CD4-positive, alpha-beta T cell treated with Interleukin-1 beta for 1 hour (primary cell): ENCODE measurements around the gene KIAA0232.
A peak's percentile ranks its signal among the peaks of the same experiment; 100 is the strongest.
"Not testable (repeated sequence)": the region's sequence is repeated elsewhere in the genome, so short reads cannot be mapped to it uniquely, and the experiment has no call there.

Experiments used
- DNase-seq, 2 donors: peaks; one replicate each; pipeline ENCODE4 v3.0.0-alpha.2; 2020 to 2022

Gene KIAA0232

DNA sequence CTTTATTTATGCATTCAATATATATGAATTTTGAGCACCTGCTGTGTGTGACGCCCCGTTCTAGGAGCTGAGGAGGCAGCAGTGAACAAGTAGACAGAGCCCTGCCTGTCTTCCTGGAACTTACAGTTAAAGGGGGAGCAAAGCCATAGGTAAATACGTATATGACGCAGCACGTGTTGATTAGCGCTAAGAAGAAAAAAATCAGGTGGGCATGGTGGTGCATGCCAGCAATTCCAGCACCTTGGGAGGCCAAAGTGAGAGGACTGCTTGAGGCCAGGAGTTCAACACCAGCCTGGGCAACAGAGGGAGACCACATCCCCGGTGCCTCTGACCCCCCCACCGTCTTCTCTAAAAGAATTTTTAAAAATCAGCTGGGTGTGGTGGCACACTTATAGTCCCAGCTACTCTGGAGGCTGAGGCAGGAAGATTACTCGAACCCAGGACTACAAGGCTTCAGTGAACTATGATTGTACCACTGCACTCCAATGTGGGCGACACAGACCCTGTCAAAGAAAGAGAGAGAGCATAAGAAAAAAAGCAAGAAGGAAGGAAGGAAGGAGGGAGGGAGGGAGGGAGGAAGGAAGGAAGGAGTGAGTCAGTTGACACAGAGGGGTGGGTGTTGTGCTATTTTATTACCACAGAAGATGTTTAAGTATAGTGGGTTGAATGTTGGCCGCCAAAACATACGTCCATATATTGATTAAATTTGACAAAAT, 5.4 kb upstream of the KIAA0232 start:
- DNase-seq = no peak

DNA sequence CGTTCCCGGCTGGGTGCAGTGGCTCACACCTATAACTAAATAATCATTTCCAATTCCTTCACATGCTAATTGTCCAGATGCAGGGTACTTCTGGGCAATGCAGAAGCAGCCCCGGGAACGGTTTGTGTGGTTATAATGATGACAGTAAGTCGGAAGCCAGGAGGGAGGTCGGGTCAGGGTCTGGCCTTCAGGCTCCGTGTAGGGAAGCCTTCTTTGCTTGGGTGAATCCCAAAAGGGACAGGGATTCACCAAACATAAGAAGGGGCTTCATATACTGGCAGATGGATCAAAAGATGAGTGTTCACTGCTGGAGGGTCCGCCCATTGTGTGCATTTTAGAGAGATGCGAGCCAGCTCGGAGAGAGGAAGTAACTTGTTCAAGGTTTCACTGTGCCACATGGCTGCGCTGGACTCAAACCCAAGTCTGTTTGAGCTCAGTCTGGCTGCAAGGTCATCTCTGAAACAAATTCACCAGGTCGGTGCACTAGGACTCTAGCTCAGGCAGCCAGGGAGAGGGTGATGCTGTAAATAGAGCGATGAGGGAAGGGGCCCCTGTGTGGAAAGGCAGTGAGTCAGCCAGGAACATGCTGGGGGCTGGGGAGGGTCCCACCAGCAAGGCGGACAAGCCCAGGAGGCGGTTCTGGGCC, 4.8 kb upstream of the KIAA0232 start:
- peak in 1 of 2 donors; percentile 33 for DNase-seq

DNA sequence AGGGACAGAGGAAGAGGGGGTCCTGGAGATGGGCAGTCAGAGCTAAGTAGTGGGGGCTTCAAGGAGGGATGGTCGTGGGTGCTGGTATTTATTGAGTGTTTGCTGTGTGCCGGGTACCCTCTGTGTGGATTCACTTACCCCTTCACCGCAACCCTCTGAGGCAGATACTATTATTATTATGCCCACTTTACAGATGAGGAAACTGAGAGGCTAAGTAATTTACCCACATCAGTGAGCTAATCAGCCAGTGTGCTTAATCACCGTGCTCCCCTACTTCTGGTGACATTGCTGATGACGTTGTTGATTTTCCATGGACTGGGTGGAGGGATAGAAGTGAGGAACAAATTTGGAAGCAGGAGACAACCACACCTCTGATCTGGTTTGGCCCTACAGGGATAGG, 4.1 kb upstream of the KIAA0232 start:
- no peak for DNase-seq

DNA sequence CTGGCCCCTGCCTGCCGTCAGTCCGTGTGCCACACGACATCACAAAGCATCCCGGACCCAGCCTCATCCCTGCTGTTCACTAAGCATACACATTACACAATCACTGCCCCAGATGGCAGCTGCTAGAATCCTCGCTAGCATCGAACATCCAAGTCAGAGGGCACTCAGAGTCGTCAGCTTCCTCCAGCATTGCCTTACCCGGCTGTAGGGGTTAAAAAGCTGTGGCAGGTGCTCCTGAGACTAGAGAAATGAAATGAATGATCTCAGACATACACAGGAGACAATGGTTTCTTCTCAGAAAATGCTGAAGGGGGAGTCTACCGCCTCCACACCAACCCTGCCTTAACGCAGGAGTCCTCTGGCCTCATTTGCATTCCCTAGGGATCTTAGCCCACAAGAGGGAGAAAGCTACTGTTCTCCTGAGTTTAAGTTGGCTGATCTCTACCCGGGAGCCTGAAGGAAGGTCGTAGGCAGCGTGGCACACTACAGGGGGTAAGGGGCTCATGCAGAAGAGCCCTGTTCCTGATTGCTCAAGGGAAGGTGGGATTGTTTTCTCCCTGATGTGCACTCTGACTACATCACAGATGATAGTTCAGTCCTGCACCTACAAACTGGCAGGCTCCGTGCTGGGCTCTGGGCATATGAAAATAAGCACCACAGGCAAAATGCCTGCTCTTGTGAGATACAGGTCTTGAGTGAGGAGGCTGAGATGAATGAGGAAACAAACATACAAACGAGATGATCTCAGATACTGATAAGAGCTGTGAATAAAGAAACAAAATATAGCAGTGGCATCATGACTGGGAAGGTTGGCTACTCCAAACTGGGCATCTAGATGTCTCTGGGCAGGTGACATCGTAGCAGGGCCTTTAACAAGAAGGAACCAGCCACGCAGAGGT, 2.6 kb upstream of the KIAA0232 start:
- no peak for DNase-seq

DNA sequence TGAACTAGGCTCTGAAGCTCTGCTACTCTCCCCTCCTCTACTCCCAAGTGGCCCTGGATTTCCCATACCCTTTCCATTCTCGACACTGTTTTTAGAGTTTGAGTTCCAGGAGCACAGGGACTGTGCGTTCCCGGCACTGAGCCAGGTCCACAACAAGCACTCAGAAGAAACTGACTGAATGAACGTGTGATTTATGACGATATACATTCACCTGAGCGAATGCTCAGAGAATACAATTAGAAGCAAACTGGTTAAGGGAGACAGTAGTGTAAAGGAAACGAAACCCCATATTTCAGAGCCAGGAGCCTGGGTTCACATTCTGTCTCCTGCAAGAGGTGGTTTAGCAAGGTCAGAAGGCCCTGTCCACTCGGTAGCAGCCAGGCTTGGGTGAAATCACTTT, 1.4 kb upstream of the KIAA0232 start:
- DNase-seq = no peak

DNA sequence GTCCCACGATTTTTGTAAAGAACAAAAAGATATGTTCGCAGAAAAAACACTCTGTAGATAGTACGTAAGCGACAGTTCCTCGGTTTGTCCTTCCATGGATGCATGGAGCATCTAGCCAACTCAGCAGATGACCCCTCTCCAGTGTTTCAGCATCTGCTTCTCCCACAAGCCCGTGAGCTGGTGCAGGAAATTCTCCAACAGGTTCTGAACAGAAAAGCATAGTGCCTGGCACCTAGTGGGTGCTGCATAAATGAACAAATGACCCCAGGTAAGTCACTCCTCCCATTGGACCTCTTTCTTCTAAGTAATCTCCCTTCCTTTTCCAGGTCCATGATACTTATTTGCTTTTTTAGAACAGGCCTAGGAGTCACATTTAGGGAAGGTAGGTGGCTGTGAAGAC, 966 bp upstream of the KIAA0232 start:
- no peak for DNase-seq

DNA sequence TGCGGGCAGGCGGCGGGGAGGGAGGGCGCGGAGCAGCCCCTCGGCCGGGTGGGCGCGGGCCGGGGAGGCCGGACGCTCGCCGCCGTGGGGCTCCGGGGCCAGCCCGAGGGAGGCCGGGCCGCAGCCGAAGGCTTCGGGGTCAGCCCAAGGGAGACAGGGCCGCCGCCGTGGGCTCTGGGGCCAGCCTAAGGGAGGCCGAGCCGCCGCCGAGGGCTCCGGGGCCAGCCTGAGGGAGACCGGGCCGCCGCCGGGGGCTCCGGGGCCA, 251 bp downstream of the KIAA0232 start:
- DNase-seq = no peak

DNA sequence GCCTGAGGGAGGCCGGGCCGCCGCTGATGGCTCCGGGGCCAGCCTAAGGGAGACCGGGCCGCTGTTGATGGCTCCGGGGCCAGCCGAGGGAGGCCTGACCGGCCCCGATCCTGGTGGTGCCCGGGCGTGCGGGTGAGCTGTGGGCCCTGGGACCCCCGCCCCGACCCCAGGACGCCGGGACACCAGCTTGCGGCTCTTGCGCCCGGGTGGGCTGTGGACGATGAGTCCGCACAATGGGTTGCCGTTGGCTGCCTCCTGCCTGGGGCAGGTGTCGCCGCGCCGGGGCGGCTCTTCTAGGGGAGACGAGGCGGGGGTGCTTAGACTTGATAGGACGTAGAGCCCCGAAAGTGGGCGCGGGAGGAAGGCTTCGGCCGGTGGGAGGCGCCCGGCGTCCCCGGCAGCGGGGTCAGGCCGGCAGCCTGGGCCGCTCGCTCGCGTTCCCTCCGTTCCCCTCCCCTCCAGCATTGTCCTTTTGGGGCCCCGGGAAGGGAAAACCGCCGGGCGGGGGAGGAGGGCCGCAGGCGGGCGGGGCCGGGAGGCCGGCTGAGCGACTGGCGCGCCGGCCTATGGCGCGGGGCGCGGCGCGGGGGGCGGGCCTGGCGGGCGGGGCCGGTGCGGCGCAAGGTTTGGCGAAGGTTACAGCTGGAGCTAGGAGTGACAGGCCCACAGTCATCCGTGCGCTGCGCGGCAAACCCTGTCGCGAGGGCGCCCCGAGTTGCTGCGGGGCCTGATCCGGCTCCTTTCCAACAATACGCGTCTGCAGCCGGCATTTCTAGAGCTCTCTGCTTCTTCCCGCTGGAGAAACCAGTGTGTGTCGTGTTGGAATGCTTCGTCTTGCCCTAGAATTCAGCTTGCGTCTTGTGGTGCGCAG, 819 bp downstream of the KIAA0232 start:
- DNase-seq = peak; percentile 89 to 91

DNA sequence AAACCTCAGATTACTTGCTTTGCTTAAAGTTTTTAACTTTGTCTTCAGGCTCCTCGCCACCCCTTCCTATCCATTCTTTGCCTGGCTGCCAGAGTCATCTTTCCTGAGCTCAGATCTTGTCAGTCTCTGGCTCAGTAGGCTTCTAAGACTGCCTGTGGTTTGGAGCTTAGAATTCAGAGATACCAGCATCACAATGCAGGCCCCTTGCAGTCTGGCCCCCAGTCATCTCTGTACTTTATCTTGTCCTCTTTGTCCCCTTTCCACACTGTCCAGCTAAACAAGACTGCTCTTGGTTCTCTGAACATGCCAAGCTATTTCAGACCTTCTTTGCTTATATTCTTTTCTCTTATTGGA, 3.0 kb downstream of the KIAA0232 start:
- DNase-seq = no peak

DNA sequence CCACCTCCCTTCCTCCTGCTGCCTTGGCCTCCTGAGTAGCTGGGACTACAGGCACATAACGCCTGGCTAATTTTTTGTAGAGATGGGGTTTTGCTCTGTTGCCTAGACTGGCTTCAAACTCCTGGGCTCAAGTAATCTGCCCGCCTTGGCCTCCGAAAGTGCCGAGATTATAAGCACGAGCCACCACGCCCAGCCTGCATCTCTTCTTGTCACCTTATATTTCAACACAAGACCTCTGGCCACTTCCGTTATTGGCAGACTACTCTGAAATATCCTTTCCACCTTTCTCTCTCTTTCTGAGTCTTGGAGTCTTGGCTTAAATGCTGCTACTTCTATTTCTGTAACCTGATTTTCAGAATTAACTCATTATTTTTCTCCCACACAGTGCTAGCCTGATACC, 5.6 kb downstream of the KIAA0232 start:
- no peak for DNase-seq

DNA sequence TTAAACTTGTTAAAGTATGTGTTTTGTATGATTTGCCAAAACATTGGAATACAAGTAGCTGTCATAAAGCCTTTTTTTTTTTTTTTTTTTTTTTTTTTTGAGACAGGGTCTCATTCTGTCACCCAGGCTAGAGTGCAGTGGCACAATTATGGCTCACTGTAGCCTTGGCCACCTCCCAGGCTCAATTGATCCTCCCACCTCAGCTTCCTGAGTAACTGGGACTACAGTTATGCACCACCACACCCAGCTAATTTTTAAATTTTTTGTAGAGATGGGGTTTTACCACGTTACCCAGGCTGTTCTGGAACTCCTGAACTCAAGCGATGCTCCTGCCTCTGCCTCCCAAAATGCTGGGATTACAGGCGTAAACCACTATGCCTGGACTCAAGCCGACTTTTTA, 8.7 kb downstream of the KIAA0232 start:
- DNase-seq = not testable (repeated sequence)

DNA sequence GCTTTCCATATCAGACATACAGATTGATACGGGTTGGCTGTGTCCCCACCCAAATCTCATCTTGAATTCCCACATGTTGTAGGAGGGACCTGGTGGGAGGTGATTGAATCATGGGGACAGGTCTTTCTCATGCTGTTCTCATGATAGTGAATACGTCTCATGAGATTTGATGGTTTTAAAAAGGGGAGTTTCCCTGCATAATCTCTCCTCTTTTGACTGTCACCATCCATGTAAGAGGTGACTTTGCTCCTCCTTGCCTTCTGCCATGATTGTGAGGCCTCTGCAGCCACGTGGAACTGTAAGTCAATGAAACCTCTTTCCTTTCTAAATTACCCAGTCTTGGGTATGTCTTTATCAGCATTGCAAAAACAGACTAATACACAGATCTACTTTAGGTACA, 9.3 kb downstream of the KIAA0232 start:
- DNase-seq = not testable (repeated sequence)

DNA sequence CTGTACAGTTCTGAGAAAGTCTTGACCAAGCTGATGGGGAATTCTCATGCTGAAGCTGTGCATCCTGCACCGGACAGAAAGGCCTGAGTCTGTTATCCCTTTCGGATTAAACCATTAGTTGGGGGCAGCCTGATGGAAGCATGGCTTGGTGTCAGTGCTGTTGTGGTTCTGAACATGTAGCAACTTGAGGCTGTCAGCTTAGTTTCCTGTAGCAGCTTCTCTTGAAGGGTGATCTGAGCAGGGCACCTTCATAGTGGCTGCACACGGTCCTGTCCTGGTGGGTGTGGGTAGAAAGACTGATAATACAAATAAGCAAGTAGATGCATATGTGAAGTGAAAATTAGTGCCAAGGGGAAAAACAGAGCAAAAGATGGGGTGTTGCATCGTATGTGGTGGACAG, 11.7 kb downstream of the KIAA0232 start:
- no peak for DNase-seq

DNA sequence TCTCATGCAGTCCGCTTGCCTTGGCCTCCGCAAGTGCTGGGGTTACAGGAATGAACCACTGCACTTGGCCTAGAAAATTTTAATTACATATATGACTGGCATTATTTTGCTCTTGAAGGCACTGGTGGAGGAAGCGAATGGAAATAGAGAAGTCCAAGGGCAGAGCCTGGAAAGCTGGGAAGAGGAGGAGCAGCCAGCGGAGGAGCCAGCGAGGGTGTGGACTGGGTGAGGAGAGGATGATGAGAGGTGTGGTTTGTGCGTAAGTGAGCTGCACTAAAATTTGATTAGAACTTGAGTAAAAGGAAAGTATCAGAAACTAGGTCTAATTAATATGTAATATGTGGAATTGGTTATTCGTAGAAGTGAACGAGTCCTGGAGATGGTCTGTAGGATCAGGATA, 13.3 kb downstream of the KIAA0232 start:
- DNase-seq = no peak

DNA sequence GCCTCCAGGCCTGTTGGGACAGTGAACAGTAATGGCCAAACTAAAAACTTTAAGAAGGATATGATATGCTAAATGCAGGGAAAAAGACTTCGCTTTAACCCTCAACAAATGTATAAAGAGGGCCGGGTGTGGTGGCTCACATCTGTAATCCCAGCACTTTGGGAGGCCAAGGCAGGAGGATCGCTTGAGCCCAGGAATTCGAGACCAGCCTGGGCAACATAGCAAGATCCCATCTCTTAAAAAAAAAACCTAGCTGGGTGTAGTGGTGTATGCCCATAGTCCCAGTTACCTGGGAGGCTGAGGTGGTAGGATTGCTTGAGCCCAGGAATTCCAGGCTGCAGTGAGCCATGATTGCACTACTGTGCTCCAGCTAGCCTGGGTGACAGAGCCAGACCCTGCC, 14.8 kb downstream of the KIAA0232 start:
- not testable (repeated sequence) for DNase-seq

DNA sequence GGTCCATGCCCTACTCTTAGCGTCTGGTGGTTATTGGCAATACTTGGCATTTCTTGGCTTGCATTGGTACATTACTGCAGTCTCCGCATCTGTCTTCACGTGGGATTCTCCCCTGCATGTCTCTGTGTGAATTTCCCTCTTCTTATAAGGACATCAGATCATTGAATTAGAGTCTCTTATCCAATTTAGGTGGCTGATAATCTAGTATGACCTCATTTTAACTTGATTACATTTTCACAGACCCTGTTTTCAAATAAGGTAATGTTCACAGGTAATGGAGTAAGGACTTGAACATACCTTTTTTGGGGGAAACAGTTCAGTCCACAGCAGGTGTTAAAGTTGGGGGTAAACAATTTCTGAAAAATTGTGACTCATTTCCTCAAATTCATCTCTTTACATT, 16.6 kb downstream of the KIAA0232 start:
- DNase-seq = no peak

DNA sequence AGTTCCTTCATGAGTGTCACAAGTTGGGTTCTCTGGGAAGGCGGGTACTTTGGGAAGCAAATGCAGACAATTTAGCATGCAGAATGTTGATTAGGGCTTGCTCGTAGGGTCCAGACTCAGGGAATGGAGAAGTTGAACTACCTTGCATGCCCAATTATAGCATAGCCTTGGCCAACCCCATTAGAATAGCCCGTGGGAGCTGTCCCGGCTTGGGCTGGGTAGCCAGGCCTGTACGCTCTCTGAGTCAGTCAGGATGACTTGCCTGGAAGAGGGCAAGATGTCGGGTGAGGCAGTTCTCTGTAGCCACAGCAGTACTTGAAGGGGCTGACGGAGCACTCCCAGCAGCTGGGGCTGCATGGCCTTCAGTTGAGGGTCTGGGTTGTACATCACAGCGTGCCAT, 19.5 kb downstream of the KIAA0232 start:
- no peak for DNase-seq

DNA sequence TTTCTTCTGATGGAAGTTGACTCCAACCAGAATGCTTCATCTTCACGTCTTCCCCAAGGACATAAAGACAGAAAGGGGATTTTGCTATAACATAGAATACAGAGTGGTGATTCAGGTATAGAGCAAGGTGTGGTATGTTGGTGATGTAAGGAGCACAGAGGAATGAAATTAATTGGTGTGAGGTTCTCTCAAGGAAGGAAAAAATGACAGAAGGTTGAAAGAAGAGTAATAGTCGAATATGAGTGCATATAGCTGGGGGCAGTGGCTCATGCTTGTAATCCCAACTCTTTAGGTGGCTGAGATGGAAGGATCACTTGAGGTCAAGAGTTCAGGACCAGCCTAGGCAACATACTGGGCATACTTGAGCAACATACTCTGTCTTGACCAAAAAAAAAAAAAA, 20.1 kb downstream of the KIAA0232 start:
- no peak for DNase-seq

DNA sequence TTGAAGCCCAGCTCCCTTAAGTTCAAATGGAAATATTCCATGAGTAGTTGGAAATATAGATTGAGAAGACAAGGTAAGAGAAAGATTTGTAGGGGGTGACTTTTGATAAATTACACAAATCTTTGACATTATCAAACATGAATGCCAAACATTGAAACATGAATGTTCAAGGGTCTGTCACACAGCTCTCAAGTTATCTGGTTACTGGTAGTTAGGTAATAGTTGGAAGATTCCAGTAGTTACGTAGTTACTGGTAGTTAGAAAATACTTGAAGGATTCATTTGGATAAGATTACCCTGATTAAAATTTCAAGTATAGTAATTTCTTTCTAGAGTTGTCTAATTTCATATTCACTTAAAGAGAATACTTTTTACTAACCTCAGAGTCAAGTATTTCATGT, 20.7 kb downstream of the KIAA0232 start:
- no peak for DNase-seq

DNA sequence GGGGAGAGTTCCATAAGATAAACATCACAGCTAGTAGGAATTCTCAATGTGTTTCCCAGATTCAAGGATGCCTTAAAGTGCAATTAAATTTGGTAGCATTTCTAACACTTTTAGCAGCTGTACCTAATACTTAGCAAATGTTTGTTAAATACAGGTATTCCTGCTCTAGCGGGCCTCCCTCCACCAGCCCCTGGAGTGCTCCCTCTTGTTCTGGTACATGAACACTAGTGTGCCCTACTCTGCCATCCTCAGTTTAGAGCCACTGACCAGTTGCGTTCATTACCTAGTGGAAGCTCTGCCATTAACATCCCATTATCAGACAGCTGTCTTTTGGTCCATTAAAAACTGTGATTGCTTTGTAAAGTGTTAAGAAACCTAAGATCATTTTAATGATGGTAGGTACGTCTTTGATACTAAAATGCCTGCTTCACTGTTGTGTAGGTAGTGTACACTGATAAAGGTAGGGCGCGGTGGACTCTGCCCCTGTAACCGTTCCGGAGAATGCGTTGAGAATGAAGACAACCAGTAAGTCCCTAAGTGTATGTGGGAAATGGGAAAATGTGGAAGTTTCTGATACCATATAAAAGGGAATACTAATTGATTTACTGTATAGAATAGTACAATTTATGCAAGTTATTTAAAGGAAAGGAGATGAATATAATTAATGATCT, 21.7 kb downstream of the KIAA0232 start:
- no peak for DNase-seq

DNA sequence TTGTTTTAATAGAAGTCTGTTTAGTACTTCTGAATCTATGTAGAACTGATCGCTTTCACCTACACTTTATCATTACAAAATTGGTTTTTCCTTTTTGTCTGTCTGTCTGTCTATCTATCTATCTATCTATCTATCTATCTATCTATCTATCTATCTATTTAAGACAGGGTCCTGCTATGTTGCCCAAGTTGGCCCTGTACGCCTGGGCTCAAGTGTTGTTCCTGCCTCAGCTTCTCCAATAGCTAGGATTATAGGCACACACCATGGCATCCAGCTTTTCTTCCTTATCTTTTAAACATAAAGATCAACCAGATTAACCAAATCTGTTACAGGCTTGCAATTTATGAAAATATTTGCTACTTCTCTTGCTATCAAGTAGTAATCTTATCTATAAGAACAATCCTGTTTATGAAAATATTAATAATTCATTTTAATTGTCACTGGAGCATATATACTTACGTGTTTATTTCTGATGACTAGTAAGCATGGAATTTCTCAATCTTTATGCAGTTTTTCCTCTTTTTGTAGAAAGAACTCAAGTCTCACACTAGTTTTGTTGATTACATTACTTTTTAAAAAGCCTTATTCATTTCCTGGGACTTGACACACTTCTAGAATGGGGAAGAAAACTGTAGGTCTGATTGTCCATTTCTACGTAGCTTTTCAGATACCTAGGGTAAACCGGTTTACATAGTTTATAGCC, 24.5 kb downstream of the KIAA0232 start:
- DNase-seq = no peak

DNA sequence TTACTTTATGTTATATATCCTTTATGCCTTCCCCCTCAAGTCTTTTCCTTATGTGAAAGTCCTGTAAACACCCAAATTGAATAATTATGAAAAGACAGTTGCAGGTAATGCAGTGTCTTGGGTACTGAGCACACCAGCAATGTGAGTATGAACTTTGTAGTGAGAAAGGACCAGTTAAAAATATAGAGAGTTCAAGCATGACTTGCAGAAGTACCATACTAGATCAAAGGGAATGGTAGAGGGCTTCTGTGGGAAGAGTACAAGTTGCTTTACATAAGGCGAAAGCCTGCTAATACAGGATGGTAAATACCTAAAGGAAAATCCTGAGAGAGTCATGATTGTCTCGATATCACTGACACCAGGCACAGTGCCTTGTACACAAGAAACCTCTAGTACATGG, 25.7 kb downstream of the KIAA0232 start:
- DNase-seq = no peak
